Epithelial cell of alveolus of lung (primary cell): ENCODE data around the gene SIRPD. TPM values are rescaled to one million over a fixed set of nuclear protein-coding genes. Genes with fewer than 3 reads are reported as not detected.

Source experiments
- total RNA-seq: library from RNA; depleted of rRNA; stranded (reverse); fragments of >200 nt; gene quantifications from 2 replicates; pipeline ENCODE4 v1.2.1, GENCODE V29; 2015

SIRPD gene
- total RNA-seq: not detected in 2 replicates

GRCh38 chr20:1557605-1558004 lies at the start of gene SIRPD:
TSS of gene SIRPD (minus strand) at chr20:1557705. CDS start at chr20:1557653, 52 bp downstream.

GRCh38 chr20:1491281-1491840 lies 66.1 kb downstream of the SIRPD start, which contains the start of gene SIRPB2:
TSS of gene SIRPB2 (minus strand) at chr20:1491420. CDS start at chr20:1491359, 61 bp downstream.

Other genes with a start within 250 kb of the SIRPD start
- gene SDCBP2, start 228.6 kb downstream of the SIRPD start, total RNA-seq: 1.8 and 10.4 TPM in 2 replicates
- 145 and 150 TPM in 2 replicates for gene FKBP1A, start 164.7 kb downstream of the SIRPD start, total RNA-seq
- gene NSFL1C, start 90.9 kb downstream of the SIRPD start, total RNA-seq: 24.6 and 26.6 TPM in 2 replicates
- gene SIRPB2, start 66.3 kb downstream of the SIRPD start, total RNA-seq: not detected in 2 replicates
- gene SIRPB1, start 62.3 kb upstream of the SIRPD start, total RNA-seq: 0.78 TPM in 1 of 2 replicates, not detected in the other
- not detected in 2 replicates for gene SIRPG, start 100.1 kb upstream of the SIRPD start, total RNA-seq